Mesenteric fat pad (tissue), 1 donor: ENCODE measurements around the gene ISCU. TPM values are rescaled to one million over a fixed set of nuclear protein-coding genes. Genes with fewer than 3 reads are reported as not detected.

Experiments
- DNase-seq: peaks from one replicate; pipeline ENCODE4 v3.0.0-alpha.2; 2020; ENCODE audit warnings: low spot score
- long read RNA-seq: library from polyadenylated mRNA; unstranded; transcript quantifications from one replicate; pipeline ENCODE4 v2.0.0, GENCODE V29; 2020
- total RNA-seq: library from RNA; stranded (reverse); fragmentation: NEBNext Ultra II Directional; extraction: Animal tissue kit (Norgen Biotek cat#: 25700); gene quantifications from one replicate; pipeline ENCODE4 v1.2.1, GENCODE V29; 2021
- donor health status: DM: yes; HTN: yes; CAD: no.

Gene ISCU
- total RNA-seq = 156 TPM
- long read RNA-seq, transcript ISCU-201 (5 exons, 994 nt) = major isoform, 116 of 140 reads
- long read RNA-seq, partial matches to known transcripts = 18 of 140 reads
- long read RNA-seq, other reads (novel, unspliced or antisense) = 4 of 140 reads

DNA sequence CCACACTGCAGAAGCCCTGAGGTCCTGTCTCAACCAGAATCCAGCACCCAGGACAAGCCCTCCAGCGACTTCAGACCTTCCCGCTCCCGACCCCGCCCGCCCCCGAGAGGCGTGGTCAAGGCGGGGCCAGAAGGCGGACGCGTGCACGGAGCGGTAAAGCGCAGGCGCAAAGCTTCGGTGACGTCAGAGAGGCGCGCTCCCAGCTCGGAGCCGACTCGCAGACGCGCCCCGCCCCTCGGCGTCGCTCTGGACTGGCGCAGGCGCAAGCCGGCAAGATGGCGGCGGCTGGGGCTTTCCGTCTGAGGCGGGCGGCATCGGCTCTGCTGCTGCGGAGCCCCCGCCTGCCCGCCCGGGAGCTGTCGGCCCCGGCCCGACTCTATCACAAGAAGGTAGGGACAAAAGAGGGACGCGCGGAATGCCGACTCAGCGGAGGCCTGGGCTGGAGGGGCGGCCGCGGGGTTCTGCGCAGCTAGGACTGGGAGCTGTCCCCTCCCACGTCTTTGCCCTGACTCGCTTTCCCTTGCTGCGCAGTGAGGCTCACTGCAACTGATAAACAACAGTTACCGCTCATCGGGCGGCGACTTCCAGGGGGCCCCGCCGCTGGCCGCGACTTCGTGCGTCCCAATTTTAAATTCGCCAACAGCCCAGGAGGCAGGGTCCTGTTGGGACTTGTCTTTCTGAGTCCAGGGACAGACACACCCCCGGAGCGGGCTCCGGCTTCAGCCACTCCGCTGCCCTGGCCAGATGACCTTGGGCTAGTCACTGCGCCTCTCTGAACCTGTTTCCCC lies at the start of gene ISCU:
Gene ISCU, plus strand, starts transcription at position 249 of the 788 bp plus-strand sequence. Its CDS starts 27 bp downstream, at position 276.
- peak; percentile 100 for DNase-seq

- DNase-seq = peak; percentile 65
Observed at GRCh38 chr12:108514468-108514972, 47.9 kb upstream of the ISCU start.

DNA sequence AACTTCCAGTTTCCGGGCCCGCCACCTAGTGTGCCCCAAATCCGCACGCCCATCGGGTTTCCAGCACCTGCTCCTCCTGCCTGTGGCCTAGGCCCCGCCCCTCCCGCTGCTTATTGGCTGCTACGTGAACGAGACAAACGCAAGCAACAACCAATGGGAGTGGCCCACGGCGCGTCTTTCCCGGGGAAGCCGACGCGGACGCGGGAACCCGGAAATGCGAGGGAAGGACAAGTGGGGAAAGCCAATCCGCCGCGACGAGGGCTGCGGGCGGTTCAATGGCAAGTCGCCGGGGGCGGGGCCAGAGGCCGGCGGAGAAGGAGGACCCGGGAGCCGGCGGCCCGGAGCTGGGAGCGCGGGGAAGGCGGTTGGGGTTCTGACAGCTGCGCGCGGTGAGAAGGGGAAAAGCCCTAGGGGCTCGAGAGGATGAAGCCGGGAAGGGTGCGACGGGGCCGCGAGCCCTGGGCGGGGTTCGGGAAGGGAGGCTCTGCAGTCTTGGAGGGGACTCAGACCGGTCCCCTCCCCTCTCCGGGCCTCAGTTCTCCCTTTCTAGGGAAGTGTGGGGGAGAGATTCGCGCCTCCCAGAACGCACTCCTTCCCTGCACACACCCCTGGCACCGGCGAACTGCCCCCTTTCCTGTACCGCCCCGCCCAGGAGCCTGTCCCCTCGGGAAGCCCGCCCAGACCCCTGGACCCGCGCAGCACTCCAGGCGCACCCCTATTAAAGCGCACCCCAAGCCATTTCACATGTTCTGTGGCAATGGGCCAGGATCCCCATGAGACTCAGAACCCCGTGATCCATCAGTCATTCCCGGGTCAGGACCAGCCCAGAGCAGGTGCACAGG lies 47.2 kb upstream of the ISCU start, which contains the start of gene FICD:
Gene FICD, plus strand, starts transcription at position 305 of the 842 bp plus-strand sequence. CDS start 1,696 bp downstream, outside the sequence.
- peak; percentile 100 for DNase-seq

GRCh38 chr12:108515916-108516315 lies 46.5 kb upstream of the ISCU start:
- no peak for DNase-seq

- peak; percentile 74 for DNase-seq
Observed at GRCh38 chr12:108516511-108517275, 45.7 kb upstream of the ISCU start.

- DNase-seq = peak; percentile 64
Observed at GRCh38 chr12:108517288-108518100, 44.9 kb upstream of the ISCU start.

DNA sequence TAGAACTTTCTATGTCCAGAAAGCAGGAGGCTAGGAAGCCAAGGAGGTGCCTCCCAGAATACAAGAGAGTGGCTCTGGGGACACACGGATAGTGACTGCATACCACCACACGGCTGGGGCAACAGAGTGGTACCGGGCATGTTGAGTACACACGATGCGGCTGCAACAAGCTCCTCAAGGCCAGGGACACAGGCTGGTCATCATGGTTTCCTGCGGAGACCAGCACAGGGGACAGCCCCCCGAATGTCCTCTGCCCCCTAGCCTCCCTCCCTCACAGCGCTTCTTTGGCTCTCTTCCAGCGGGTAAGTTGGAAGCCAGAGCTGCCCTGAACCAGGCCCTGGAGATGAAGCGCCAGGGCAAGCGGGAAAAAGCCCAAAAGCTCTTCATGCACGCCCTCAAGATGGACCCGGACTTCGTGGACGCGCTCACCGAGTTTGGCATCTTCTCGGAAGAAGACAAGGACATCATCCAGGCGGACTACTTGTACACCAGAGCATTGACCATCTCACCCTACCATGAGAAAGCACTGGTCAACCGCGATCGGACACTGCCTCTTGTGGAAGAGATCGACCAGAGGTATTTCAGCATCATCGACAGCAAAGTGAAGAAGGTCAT lies 44.2 kb upstream of the ISCU start:
- peak; percentile 71 for DNase-seq

DNA sequence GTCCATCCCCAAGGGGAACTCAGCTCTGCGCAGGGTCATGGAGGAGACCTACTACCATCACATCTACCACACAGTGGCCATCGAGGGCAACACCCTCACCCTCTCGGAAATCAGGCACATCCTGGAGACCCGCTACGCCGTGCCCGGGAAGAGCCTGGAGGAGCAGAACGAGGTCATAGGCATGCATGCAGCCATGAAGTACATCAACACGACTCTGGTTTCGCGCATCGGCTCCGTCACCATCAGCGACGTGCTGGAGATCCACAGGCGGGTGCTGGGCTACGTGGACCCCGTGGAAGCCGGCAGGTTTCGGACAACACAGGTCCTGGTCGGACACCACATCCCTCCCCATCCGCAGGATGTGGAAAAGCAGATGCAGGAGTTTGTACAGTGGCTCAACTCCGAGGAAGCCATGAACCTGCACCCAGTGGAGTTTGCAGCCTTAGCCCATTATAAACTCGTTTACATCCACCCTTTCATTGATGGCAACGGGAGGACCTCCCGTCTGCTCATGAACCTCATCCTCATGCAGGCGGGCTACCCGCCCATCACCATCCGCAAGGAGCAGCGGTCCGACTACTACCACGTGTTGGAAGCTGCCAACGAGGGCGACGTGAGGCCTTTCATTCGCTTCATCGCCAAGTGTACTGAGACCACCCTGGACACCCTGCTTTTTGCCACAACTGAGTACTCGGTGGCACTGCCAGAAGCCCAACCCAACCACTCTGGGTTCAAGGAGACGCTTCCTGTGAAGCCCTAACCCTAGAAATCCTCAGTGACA lies 43.5 kb upstream of the ISCU start:
- no peak for DNase-seq

DNA sequence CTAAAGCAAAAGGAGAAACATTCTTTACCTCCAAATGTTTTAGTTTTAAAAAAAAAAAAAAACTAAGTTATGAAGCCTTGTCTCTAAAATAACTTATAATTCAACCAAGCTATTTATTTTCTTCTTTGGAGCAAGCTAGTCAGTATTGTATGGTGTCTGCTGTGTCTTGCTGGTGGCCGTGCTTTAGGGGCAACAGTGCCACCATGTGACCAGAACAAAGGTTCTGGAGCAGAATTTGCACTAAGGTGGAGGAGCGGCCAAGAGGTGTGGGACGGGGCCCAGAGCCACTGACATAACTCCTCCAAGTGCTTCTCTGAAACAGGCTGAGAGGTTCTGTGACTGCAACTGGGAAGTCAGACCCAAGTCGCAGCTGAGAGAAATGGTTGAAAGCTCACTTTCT lies 42.8 kb upstream of the ISCU start:
- no peak for DNase-seq

- no peak for DNase-seq
Observed at GRCh38 chr12:108523365-108523764, 39.0 kb upstream of the ISCU start.

DNA sequence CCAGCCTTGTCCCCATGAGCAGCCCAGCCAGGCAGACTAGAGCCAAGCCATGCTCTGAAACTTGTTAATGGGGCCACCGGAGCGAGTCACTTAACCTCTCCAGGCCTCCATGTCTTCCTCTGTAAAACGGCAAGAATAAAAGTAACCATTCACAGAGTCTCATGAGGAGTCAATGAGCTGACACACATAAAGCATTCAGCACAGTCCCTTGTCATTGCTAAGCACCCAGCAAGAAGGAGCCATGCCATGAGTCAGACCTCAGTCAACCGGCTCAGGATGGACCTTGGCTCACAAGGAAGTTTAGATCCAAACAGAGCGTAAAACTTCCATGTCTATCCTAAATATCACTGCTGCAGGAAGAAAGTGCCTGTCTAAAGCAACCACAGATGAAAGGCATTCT lies 36.7 kb upstream of the ISCU start:
- no peak for DNase-seq

GRCh38 chr12:108526482-108527165 lies 35.8 kb upstream of the ISCU start:
- no peak for DNase-seq

GRCh38 chr12:108527166-108527496 lies 35.3 kb upstream of the ISCU start:
- DNase-seq = no peak

GRCh38 chr12:108530161-108530560 lies 32.2 kb upstream of the ISCU start:
- no peak for DNase-seq

- no peak for DNase-seq
Observed at GRCh38 chr12:108531929-108532848, 30.2 kb upstream of the ISCU start.

- no peak for DNase-seq
Observed at GRCh38 chr12:108538146-108538545, 24.2 kb upstream of the ISCU start.

- DNase-seq = no peak
Observed at GRCh38 chr12:108538616-108539195, 23.7 kb upstream of the ISCU start.
